ENCODE data around the gene MTFMT.

DNA sequence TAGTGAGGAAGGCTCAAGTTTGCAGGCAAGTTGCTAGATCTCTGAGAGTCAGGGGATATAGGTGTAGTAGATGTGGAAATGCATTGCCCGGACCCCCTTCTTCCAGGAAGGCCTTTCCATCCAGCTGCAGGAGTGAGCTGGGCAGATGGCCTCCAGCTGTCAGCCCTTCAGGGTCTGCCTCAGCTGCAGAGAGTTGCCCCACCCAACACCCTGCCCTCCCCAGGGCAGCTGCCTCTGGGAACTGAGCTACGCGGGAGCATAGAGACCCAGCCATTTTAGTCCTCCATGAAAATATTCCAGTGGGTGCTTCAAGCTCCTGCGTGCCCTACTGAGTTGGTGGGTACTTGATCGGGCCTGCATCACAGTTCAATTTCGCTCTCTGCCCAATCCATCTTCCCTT, 69.3 kb downstream of the MTFMT start:
- TF ChIP-seq TAF1 (IDR thresholded peaks at IDR 0.05; ENCODE audit: low read depth) = no peak
- TF ChIP-seq, protein P1, sequence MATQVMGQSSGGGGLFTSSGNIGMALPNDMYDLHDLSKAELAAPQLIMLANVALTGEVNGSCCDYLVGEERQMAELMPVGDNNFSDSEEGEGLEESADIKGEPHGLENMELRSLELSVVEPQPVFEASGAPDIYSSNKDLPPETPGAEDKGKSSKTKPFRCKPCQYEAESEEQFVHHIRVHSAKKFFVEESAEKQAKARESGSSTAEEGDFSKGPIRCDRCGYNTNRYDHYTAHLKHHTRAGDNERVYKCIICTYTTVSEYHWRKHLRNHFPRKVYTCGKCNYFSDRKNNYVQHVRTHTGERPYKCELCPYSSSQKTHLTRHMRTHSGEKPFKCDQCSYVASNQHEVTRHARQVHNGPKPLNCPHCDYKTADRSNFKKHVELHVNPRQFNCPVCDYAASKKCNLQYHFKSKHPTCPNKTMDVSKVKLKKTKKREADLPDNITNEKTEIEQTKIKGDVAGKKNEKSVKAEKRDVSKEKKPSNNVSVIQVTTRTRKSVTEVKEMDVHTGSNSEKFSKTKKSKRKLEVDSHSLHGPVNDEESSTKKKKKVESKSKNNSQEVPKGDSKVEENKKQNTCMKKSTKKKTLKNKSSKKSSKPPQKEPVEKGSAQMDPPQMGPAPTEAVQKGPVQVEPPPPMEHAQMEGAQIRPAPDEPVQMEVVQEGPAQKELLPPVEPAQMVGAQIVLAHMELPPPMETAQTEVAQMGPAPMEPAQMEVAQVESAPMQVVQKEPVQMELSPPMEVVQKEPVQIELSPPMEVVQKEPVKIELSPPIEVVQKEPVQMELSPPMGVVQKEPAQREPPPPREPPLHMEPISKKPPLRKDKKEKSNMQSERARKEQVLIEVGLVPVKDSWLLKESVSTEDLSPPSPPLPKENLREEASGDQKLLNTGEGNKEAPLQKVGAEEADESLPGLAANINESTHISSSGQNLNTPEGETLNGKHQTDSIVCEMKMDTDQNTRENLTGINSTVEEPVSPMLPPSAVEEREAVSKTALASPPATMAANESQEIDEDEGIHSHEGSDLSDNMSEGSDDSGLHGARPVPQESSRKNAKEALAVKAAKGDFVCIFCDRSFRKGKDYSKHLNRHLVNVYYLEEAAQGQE (IDR thresholded peaks at IDR 0.05; ENCODE audit: low read depth) = no peak
- no peak for TF ChIP-seq CREB1 (IDR thresholded peaks at IDR 0.05; ENCODE audit: low read depth)
- TF ChIP-seq TEAD4 (IDR thresholded peaks at IDR 0.05) = no peak
- TF ChIP-seq CEBPB (IDR thresholded peaks at IDR 0.05) = no peak
- TF ChIP-seq, protein P2, sequence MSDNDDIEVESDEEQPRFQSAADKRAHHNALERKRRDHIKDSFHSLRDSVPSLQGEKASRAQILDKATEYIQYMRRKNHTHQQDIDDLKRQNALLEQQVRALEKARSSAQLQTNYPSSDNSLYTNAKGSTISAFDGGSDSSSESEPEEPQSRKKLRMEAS (IDR thresholded peaks at IDR 0.05) = no peak
- no peak for TF ChIP-seq RAD21 (IDR thresholded peaks at IDR 0.05; ENCODE audit: low read depth)
- no peak for TF ChIP-seq EP300 (IDR thresholded peaks at IDR 0.05; ENCODE audit: borderline replicate concordance)
- TF ChIP-seq, protein P3, sequence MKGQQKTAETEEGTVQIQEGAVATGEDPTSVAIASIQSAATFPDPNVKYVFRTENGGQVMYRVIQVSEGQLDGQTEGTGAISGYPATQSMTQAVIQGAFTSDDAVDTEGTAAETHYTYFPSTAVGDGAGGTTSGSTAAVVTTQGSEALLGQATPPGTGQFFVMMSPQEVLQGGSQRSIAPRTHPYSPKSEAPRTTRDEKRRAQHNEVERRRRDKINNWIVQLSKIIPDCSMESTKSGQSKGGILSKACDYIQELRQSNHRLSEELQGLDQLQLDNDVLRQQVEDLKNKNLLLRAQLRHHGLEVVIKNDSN (IDR thresholded peaks at IDR 0.05) = no peak
- TF ChIP-seq ZBTB7A (IDR thresholded peaks at IDR 0.05; ENCODE audit: low read depth) = no peak
- TF ChIP-seq YY1 (IDR thresholded peaks at IDR 0.05; ENCODE audit: low read depth) = no peak
- TF ChIP-seq FOXM1 (IDR thresholded peaks at IDR 0.05; ENCODE audit: borderline replicate concordance, low read depth) = no peak
- TF ChIP-seq EGR1 (IDR thresholded peaks at IDR 0.05) = no peak

Measured in Ishikawa (cell line).